HepG2 (cell line): ENCODE data around the gene MOG. TPM values are rescaled to one million over a fixed set of nuclear protein-coding genes. Genes with fewer than 3 reads are reported as not detected.
A peak's percentile ranks its signal among the peaks of the same experiment; 100 is the strongest.

Experiments used
- KLF16 ChIP-seq, 2 experiments: sonication (generic) in 1 of 2; formaldehyde crosslinking in 1 of 2; IDR thresholded peaks; 2 replicates each; pipeline versions ENCODE4 v1.6.1 to v1.8.0; 2016 to 2023; ENCODE audit warnings: missing genetic modification reagents in 2 of 2, missing compliant biosample characterization in 1 of 2
- MAF1 ChIP-seq: sonication (generic); formaldehyde crosslinking; IDR thresholded peaks from 2 replicates; pipeline ENCODE4 v1.5.0; 2020; ENCODE audit warnings: missing genetic modification reagents, borderline replicate concordance
- RAD21 ChIP-seq: fragments of 450-650 bp; formaldehyde crosslinking; IDR thresholded peaks from 2 replicates; pipeline ENCODE4 v1.5.0; 2020; ENCODE audit warnings: mild to moderate bottlenecking
- SMAD3 ChIP-seq: sonication (generic); formaldehyde crosslinking; IDR thresholded peaks from 2 replicates; pipeline ENCODE4 v1.4.0; 2020; ENCODE audit warnings: missing genetic modification reagents
- SMC3 ChIP-seq: IDR thresholded peaks from 2 replicates; pipeline ENCODE4 v1.6.1; 2011; ENCODE audit warnings: low read length, improper control_type of control experiment
- STAG1 ChIP-seq: sonication (generic); formaldehyde crosslinking; IDR thresholded peaks from 2 replicates; pipeline ENCODE4 v1.4.0; 2020; ENCODE audit warnings: missing genetic modification reagents
- TEAD3 ChIP-seq: optimal IDR thresholded peaks from 2 replicates; pipeline ENCODE3; 2016; ENCODE audit warnings: borderline replicate concordance
- polyA plus RNA-seq, 8 experiments: library from polyadenylated mRNA; depleted of rRNA in 3 of 8; stranded (reverse) in 7 of 8; unstranded in 1 of 8; fragments of >200 nt; fragmentation: Illumina TruSeq in 4 of 8; extraction: Trizol in 4 of 8; gene quantifications; 2 replicates each; pipeline versions ENCODE4 v1.2.1 to v1.2.3, GENCODE V29; 2011 to 2016; ENCODE audit warnings: low read depth in 4 of 8, missing spikeins in 1 of 8, mixed read lengths in 1 of 8; ENCODE audit not compliant: insufficient read depth in 1 of 8
- total RNA-seq, 5 experiments: library from RNA; depleted of rRNA; stranded (reverse); fragments of >200 nt; fragmentation: Illumina TruSeq; extraction: Trizol; gene quantifications; 2 replicates each; pipeline ENCODE4 v1.2.3, GENCODE V29; 2016; ENCODE audit warnings: low read depth in 1 of 5
- TF ChIP-seq, protein P1 (sequence below): IDR thresholded peaks from 2 replicates; pipeline ENCODE4 v1.6.1; 2012; ENCODE audit warnings: low read depth, low read length, improper control_type of control experiment
- TF ChIP-seq, protein P2 (sequence below): sonication (generic); formaldehyde crosslinking; IDR thresholded peaks from 2 replicates; pipeline ENCODE4 v1.4.0; 2020; ENCODE audit warnings: missing genetic modification reagents, borderline replicate concordance
- TF ChIP-seq, protein P3 (sequence below), 2 experiments: sonication (generic) in 1 of 2; formaldehyde crosslinking in 1 of 2; IDR thresholded peaks; 2 replicates each; pipeline versions ENCODE4 v1.4.0 to v1.6.1; 2018 to 2020; ENCODE audit warnings: missing genetic modification reagents in 2 of 2, borderline replicate concordance in 1 of 2, low read depth in 1 of 2, mild to moderate bottlenecking in 1 of 2, missing biosample characterization in 1 of 2
- TF ChIP-seq, protein P4 (sequence below): sonication (generic); formaldehyde crosslinking; IDR thresholded peaks from 2 replicates; pipeline ENCODE4 v1.9.0; 2021; ENCODE audit warnings: missing genetic modification reagents, borderline replicate concordance

The MOG gene
- total and polyA plus RNA-seq, 2 of the 13 experiments (the other 11 are each of a cell fraction or from before 2014, with no cell fraction given): not detected

DNA sequence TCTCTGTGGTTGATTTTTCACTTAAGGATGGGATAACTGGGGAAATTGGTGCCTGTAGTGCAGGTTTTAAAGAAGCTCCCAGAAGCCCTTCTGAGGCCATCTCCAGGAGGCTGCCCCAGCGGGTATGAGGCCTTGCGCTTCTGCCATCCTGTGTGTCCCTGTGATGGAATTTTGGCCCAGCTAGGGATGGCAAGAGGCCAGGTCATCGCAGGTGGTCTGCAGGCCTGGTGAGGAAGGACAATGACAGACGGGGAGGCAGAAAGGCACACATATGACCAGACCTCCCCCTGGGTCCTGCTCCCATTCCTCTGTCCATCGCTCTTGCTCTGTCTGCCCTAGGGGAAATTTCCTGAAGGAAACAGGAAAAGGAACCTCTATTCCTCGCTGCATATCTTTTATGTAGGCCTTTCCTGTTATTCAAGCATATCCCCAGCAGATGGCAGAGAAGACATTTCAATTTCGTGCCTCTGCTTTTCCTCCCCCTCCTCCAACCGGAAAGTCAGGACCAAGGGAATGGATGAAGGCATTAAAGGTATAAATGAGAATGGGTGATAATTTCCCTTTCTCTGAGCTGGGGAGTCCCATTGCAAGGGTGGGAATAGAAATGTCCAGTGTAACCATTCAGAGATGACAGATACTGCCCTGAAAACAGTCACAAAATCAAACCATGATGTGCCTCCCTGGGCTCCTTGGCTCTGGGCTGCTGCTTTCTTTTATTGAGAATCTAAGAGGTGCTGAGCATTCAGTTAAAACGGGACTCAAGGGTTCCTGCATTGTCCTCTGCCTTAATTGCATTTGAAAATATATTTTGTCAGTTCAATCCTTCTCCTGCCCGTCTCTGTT is 48.7 kb downstream of the MOG start (continued):
- TF ChIP-seq, protein P1, sequence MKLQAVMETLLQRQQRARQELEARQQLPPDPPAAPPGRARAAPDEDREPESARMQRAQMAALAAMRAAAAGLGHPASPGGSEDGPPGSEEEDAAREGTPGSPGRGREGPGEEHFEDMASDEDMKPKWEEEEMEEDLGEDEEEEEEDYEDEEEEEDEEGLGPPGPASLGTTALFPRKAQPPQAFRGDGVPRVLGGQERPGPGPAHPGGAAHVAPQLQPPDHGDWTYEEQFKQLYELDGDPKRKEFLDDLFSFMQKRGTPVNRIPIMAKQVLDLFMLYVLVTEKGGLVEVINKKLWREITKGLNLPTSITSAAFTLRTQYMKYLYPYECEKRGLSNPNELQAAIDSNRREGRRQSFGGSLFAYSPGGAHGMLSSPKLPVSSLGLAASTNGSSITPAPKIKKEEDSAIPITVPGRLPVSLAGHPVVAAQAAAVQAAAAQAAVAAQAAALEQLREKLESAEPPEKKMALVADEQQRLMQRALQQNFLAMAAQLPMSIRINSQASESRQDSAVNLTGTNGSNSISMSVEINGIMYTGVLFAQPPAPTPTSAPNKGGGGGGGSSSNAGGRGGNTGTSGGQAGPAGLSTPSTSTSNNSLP: 0 out of 2 replicates have a peak, but pooled peaks have one; percentile 24
- peak; percentile 79 for TF ChIP-seq STAG1
- TF ChIP-seq MAF1 (CRISPR knock-in tag): no peak
- TF ChIP-seq, protein P2, sequence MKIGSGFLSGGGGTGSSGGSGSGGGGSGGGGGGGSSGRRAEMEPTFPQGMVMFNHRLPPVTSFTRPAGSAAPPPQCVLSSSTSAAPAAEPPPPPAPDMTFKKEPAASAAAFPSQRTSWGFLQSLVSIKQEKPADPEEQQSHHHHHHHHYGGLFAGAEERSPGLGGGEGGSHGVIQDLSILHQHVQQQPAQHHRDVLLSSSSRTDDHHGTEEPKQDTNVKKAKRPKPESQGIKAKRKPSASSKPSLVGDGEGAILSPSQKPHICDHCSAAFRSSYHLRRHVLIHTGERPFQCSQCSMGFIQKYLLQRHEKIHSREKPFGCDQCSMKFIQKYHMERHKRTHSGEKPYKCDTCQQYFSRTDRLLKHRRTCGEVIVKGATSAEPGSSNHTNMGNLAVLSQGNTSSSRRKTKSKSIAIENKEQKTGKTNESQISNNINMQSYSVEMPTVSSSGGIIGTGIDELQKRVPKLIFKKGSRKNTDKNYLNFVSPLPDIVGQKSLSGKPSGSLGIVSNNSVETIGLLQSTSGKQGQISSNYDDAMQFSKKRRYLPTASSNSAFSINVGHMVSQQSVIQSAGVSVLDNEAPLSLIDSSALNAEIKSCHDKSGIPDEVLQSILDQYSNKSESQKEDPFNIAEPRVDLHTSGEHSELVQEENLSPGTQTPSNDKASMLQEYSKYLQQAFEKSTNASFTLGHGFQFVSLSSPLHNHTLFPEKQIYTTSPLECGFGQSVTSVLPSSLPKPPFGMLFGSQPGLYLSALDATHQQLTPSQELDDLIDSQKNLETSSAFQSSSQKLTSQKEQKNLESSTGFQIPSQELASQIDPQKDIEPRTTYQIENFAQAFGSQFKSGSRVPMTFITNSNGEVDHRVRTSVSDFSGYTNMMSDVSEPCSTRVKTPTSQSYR: peak; percentile 79
- TF ChIP-seq SMC3: peak; percentile 81
- peak; percentile 74 for TF ChIP-seq RAD21
- TF ChIP-seq TEAD3 (CRISPR knock-in tag): peak; percentile 16
- 0 out of 2 replicates have a peak, but pooled peaks have one; percentile 43 for TF ChIP-seq SMAD3
- TF ChIP-seq, protein P3, sequence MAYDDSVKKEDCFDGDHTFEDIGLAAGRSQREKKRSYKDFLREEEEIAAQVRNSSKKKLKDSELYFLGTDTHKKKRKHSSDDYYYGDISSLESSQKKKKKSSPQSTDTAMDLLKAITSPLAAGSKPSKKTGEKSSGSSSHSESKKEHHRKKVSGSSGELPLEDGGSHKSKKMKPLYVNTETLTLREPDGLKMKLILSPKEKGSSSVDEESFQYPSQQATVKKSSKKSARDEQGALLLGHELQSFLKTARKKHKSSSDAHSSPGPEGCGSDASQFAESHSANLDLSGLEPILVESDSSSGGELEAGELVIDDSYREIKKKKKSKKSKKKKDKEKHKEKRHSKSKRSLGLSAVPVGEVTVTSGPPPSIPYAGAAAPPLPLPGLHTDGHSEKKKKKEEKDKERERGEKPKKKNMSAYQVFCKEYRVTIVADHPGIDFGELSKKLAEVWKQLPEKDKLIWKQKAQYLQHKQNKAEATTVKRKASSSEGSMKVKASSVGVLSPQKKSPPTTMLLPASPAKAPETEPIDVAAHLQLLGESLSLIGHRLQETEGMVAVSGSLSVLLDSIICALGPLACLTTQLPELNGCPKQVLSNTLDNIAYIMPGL (CRISPR knock-in tag; IDR thresholded peaks at IDR 0.05; ENCODE audit: borderline replicate concordance in 1 of 2, low read depth in 1 of 2): 0 out of 4 replicates have a peak, but pooled peaks of 1 of the 2 experiments have one; percentile 23
- TF ChIP-seq, protein P4, sequence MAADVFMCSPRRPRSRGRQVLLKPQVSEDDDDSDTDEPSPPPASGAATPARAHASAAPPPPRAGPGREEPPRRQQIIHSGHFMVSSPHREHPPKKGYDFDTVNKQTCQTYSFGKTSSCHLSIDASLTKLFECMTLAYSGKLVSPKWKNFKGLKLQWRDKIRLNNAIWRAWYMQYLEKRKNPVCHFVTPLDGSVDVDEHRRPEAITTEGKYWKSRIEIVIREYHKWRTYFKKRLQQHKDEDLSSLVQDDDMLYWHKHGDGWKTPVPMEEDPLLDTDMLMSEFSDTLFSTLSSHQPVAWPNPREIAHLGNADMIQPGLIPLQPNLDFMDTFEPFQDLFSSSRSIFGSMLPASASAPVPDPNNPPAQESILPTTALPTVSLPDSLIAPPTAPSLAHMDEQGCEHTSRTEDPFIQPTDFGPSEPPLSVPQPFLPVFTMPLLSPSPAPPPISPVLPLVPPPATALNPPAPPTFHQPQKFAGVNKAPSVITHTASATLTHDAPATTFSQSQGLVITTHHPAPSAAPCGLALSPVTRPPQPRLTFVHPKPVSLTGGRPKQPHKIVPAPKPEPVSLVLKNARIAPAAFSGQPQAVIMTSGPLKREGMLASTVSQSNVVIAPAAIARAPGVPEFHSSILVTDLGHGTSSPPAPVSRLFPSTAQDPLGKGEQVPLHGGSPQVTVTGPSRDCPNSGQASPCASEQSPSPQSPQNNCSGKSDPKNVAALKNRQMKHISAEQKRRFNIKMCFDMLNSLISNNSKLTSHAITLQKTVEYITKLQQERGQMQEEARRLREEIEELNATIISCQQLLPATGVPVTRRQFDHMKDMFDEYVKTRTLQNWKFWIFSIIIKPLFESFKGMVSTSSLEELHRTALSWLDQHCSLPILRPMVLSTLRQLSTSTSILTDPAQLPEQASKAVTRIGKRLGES: no peak
- TF ChIP-seq KLF16 (CRISPR knock-in tag; IDR thresholded peaks at IDR 0.05): peak in 1 of 2 experiments; percentile 23; a peak in 1 of 4 replicates
- TF ChIP-seq, all 625 proteins: peak for 12
